ENCODE measurements around the gene SPTBN5. TPM values are rescaled to one million over a fixed set of nuclear protein-coding genes. Genes with fewer than 3 reads are reported as not detected.

SPTBN5 gene
- total and polyA plus RNA-seq, 10 of the 15 experiments (the other 5 are each of a cell fraction or from before 2014, with no cell fraction given), result under 0.01 to 0.18 (median 0.04) TPM; not detected in 4

DNA sequence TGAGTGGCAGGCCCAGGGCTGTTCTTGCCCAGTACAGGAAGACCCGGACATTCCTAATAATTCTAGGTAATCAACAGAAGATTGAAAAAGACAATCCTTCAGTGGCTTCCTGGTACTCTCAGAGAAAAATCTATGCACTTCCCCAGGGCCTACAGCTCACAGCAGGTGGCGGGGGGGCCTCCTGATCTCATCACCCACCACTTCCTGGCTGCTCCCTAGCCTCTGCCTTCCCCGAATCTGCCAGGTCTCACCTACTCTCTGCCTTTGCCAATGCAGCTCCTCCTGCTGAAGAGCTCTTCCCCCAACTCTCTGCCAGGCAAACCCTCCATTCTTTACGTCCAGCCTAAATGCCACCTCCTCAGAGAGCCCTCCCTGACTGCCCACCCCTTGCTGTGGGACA is 41.0 kb upstream of the SPTBN5 start:
- intact Hi-C loops (cut with micrococcal nuclease; ENCODE audit: unreplicated experiment) (loop anchor here (2.0 kb wide), 2 partner anchors 22 to 36 kb away; no protein-coding TSS in a partner anchor), in situ Hi-C loops (cut with MboI) (no loop called here)
- FAIRE-seq, result peak; percentile 70
- H3K4me2 ChIP-seq (ENCODE audit: control insufficient read depth, insufficient read depth), result peak overlapping the region; percentile 58
- H3K27me3 ChIP-seq (replicated peaks in 1 of 2; ENCODE audit: control insufficient read depth in 2 of 2, insufficient read depth in 2 of 2, low read length in 1 of 2), result no peaks in the 10 kb centered on the region
- SMC1A ChIA-PET (ENCODE audit: uncharacterized antibody, unreplicated experiment), result interaction anchor here (4.3 to 12.1 kb wide), 3 partner anchors 22 to 35 kb away, joined by 20 to 179 read pairs (median 22); partner anchors contain the start of gene EHD4
- WGBS (ENCODE audit: insufficient coverage, insufficient replicate concordance, low lambda C conversion rate, missing lambda C conversion rate), result 39% methylated on average over 4 of the region's 4 CpGs
- H3K4me1 ChIP-seq (ENCODE audit: control insufficient read depth, insufficient read depth, low read length), result peaks cover 49% of the 10 kb centered on the region
- H3K4me3 ChIP-seq, result 0 out of 2 replicates have a peak overlapping the region, but pooled peaks have one; percentile 3
- no peak for DNase-seq (ENCODE audit: low read depth, low spot score)
- BruUV-seq (replicated peaks), result no TSS peak
- H3K27ac ChIP-seq (ENCODE audit: control insufficient read depth, insufficient read depth), result peak overlapping the region; percentile 56
- no peak overlapping the region for H2AFZ ChIP-seq (ENCODE audit: control insufficient read depth, low read depth, low read length)
- RAD21 ChIA-PET (ENCODE audit: unreplicated experiment), result interaction anchor here (1.8 to 2.8 kb wide), 2 partner anchors 32 to 34 kb away, joined by 8 to 18 read pairs; no protein-coding TSS in a partner anchor
- H3K36me3 ChIP-seq (ENCODE audit: control insufficient read depth in 2 of 2, insufficient read depth in 2 of 2, low read length in 1 of 2), result peaks cover 5 to 29% of the 10 kb centered on the region in 2 experiments
- H3K9me3 ChIP-seq (replicated peaks; ENCODE audit: control insufficient read depth, insufficient read depth, low read length), result no peaks in the 10 kb centered on the region
- no peak overlapping the region for H3K9ac ChIP-seq (ENCODE audit: control insufficient read depth, insufficient read depth, low read length)
- no peaks in the 10 kb centered on the region for H4K20me1 ChIP-seq (ENCODE audit: control insufficient read depth, insufficient read depth)
- POLR2A ChIA-PET, result interaction anchor here (0.5 to 4.5 kb wide), 9 partner anchors 16 to 562 kb away, joined by 3 to 42 read pairs (median 4); partner anchors contain the start of gene EHD4
- H3K79me2 ChIP-seq (ENCODE audit: control insufficient read depth, insufficient read depth, low read length), result peaks cover 36% of the 10 kb centered on the region
- peak; percentile 77 for ATAC-seq
- CTCF ChIA-PET, result interaction anchor here (0.6 to 1.9 kb wide), 3 partner anchors 30 to 121 kb away, joined by 3 to 4 read pairs (median 4); no protein-coding TSS in a partner anchor
- no peak for TF ChIP-seq BMI1 (IDR thresholded peaks at IDR 0.05; ENCODE audit: borderline replicate concordance)
- TF ChIP-seq TCF12 (IDR thresholded peaks at IDR 0.05; ENCODE audit: low read depth, low read length), result 0 out of 2 replicates have a peak, but pooled peaks have one; percentile 56
- TF ChIP-seq ATF7 (IDR thresholded peaks at IDR 0.05; ENCODE audit: low read depth), result peak; percentile 37; the same call in 1 of the 2 replicates
- no peak for TF ChIP-seq NBN (IDR thresholded peaks at IDR 0.05)
- peak; percentile 25; the same call in 1 of the 2 replicates for TF ChIP-seq EED (IDR thresholded peaks at IDR 0.05; ENCODE audit: low read depth)
- TF ChIP-seq MYC (IDR thresholded peaks at IDR 0.05; ENCODE audit: insufficient read depth, insufficient read length, insufficient replicate concordance, low read length, severe bottlenecking), result no peak
- TF ChIP-seq ZZZ3 (IDR thresholded peaks at IDR 0.05; ENCODE audit: control insufficient read depth, insufficient read length, low read depth), result no peak
- TF ChIP-seq, protein P1, sequence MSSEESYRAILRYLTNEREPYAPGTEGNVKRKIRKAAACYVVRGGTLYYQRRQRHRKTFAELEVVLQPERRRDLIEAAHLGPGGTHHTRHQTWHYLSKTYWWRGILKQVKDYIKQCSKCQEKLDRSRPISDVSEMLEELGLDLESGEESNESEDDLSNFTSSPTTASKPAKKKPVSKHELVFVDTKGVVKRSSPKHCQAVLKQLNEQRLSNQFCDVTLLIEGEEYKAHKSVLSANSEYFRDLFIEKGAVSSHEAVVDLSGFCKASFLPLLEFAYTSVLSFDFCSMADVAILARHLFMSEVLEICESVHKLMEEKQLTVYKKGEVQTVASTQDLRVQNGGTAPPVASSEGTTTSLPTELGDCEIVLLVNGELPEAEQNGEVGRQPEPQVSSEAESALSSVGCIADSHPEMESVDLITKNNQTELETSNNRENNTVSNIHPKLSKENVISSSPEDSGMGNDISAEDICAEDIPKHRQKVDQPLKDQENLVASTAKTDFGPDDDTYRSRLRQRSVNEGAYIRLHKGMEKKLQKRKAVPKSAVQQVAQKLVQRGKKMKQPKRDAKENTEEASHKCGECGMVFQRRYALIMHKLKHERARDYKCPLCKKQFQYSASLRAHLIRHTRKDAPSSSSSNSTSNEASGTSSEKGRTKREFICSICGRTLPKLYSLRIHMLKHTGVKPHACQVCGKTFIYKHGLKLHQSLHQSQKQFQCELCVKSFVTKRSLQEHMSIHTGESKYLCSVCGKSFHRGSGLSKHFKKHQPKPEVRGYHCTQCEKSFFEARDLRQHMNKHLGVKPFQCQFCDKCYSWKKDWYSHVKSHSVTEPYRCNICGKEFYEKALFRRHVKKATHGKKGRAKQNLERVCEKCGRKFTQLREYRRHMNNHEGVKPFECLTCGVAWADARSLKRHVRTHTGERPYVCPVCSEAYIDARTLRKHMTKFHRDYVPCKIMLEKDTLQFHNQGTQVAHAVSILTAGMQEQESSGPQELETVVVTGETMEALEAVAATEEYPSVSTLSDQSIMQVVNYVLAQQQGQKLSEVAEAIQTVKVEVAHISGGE (CRISPR knock-in tag; IDR thresholded peaks at IDR 0.05), result no peak
- TF ChIP-seq MEF2B (IDR thresholded peaks at IDR 0.05; ENCODE audit: partially characterized antibody, poor library complexity, severe bottlenecking), result peak; percentile 61
- TF ChIP-seq ZNF274 (IDR thresholded peaks at IDR 0.05; ENCODE audit: insufficient read depth, insufficient read length), result no peak
- TF ChIP-seq, protein P2, sequence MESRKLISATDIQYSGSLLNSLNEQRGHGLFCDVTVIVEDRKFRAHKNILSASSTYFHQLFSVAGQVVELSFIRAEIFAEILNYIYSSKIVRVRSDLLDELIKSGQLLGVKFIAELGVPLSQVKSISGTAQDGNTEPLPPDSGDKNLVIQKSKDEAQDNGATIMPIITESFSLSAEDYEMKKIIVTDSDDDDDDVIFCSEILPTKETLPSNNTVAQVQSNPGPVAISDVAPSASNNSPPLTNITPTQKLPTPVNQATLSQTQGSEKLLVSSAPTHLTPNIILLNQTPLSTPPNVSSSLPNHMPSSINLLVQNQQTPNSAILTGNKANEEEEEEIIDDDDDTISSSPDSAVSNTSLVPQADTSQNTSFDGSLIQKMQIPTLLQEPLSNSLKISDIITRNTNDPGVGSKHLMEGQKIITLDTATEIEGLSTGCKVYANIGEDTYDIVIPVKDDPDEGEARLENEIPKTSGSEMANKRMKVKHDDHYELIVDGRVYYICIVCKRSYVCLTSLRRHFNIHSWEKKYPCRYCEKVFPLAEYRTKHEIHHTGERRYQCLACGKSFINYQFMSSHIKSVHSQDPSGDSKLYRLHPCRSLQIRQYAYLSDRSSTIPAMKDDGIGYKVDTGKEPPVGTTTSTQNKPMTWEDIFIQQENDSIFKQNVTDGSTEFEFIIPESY (IDR thresholded peaks at IDR 0.05), result no peak
- no peak for TF ChIP-seq CEBPB (IDR thresholded peaks at IDR 0.05; ENCODE audit: borderline replicate concordance in 1 of 2, low read depth in 2 of 2, low read length in 2 of 2)
- TF ChIP-seq, protein P3, sequence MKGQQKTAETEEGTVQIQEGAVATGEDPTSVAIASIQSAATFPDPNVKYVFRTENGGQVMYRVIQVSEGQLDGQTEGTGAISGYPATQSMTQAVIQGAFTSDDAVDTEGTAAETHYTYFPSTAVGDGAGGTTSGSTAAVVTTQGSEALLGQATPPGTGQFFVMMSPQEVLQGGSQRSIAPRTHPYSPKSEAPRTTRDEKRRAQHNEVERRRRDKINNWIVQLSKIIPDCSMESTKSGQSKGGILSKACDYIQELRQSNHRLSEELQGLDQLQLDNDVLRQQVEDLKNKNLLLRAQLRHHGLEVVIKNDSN (IDR thresholded peaks at IDR 0.05; ENCODE audit: borderline replicate concordance, extremely low read length, insufficient read depth, low read depth, low read length), result no peak
- TF ChIP-seq POLR2AphosphoS5 (IDR thresholded peaks at IDR 0.05; ENCODE audit: low read length), result peak; percentile 30; the same call in 1 of the 2 replicates
- peak in 1 of 2 experiments; percentile 15; a peak in 1 of 4 replicates for TF ChIP-seq IKZF2 (IDR thresholded peaks at IDR 0.05)
- TF ChIP-seq CREM (IDR thresholded peaks at IDR 0.05; ENCODE audit: low read depth), result no peak
- TF ChIP-seq, protein P4, sequence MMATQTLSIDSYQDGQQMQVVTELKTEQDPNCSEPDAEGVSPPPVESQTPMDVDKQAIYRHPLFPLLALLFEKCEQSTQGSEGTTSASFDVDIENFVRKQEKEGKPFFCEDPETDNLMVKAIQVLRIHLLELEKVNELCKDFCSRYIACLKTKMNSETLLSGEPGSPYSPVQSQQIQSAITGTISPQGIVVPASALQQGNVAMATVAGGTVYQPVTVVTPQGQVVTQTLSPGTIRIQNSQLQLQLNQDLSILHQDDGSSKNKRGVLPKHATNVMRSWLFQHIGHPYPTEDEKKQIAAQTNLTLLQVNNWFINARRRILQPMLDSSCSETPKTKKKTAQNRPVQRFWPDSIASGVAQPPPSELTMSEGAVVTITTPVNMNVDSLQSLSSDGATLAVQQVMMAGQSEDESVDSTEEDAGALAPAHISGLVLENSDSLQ (IDR thresholded peaks at IDR 0.05), result no peak

Measured in GM12878 (cell line).